Measurements from ENCODE around the gene SDHAF2.

DNA sequence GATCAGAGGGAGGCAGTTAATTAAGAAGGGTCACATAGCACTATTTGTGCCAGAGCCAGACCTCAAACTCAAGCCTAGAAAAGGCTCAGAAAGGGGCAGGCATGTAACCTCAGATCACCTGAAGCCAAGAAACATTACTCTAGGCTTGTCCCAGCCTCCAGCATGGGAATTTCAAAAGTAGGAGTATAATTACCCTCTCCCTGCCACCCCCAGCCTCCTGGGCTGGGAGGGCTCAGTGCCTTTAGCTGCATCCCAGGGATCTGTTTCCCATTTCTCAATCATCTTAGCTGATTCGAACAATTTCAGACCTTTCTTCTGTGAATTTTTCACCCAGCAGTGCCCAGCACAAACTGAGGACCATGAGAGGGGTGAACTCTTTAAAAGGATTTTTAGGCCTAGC lies 45.5 kb downstream of the SDHAF2 start:
- TF ChIP-seq SETDB1 (IDR thresholded peaks at IDR 0.05; ENCODE audit: insufficient read length, low read length), result no peak
- TF ChIP-seq, protein P1, sequence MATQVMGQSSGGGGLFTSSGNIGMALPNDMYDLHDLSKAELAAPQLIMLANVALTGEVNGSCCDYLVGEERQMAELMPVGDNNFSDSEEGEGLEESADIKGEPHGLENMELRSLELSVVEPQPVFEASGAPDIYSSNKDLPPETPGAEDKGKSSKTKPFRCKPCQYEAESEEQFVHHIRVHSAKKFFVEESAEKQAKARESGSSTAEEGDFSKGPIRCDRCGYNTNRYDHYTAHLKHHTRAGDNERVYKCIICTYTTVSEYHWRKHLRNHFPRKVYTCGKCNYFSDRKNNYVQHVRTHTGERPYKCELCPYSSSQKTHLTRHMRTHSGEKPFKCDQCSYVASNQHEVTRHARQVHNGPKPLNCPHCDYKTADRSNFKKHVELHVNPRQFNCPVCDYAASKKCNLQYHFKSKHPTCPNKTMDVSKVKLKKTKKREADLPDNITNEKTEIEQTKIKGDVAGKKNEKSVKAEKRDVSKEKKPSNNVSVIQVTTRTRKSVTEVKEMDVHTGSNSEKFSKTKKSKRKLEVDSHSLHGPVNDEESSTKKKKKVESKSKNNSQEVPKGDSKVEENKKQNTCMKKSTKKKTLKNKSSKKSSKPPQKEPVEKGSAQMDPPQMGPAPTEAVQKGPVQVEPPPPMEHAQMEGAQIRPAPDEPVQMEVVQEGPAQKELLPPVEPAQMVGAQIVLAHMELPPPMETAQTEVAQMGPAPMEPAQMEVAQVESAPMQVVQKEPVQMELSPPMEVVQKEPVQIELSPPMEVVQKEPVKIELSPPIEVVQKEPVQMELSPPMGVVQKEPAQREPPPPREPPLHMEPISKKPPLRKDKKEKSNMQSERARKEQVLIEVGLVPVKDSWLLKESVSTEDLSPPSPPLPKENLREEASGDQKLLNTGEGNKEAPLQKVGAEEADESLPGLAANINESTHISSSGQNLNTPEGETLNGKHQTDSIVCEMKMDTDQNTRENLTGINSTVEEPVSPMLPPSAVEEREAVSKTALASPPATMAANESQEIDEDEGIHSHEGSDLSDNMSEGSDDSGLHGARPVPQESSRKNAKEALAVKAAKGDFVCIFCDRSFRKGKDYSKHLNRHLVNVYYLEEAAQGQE (tag by site-specific recombination; IDR thresholded peaks at IDR 0.05), result no peak
- TF ChIP-seq, protein P2, sequence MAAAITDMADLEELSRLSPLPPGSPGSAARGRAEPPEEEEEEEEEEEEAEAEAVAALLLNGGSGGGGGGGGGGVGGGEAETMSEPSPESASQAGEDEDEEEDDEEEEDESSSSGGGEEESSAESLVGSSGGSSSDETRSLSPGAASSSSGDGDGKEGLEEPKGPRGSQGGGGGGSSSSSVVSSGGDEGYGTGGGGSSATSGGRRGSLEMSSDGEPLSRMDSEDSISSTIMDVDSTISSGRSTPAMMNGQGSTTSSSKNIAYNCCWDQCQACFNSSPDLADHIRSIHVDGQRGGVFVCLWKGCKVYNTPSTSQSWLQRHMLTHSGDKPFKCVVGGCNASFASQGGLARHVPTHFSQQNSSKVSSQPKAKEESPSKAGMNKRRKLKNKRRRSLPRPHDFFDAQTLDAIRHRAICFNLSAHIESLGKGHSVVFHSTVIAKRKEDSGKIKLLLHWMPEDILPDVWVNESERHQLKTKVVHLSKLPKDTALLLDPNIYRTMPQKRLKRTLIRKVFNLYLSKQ (tag by site-specific recombination; IDR thresholded peaks at IDR 0.05; ENCODE audit: borderline replicate concordance), result no peak
- no peak for TF ChIP-seq ZNF311 (tag by site-specific recombination; IDR thresholded peaks at IDR 0.05; ENCODE audit: borderline replicate concordance)
- TF ChIP-seq ZSCAN16 (tag by site-specific recombination; IDR thresholded peaks at IDR 0.05), result no peak

Measured in HEK293 (cell line).